ENCODE measurements around the gene CD79B.
A peak's percentile ranks its signal among the peaks of the same experiment; 100 is the strongest.

The CD79B gene

GRCh38 chr17:63946440-63947363 is 14.6 kb upstream of the CD79B start:
- DNase-seq (ENCODE audit: insufficient read length, low spot score) (peak; percentile 92), FAIRE-seq (no peak)
- TF ChIP-seq POLR2A (IDR thresholded peaks at IDR 0.05; ENCODE audit: low read depth, low read length), result no peak

GRCh38 chr17:63945784-63946439 is 13.8 kb upstream of the CD79B start:
- FAIRE-seq, result no peak
- no peak for TF ChIP-seq POLR2A (IDR thresholded peaks at IDR 0.05; ENCODE audit: low read depth, low read length)
- no peak for DNase-seq (ENCODE audit: insufficient read length, low spot score)

GRCh38 chr17:63944736-63945499 is 12.8 kb upstream of the CD79B start:
- FAIRE-seq, result no peak
- no peak for TF ChIP-seq POLR2A (IDR thresholded peaks at IDR 0.05; ENCODE audit: low read depth, low read length)
- DNase-seq (ENCODE audit: insufficient read length, low spot score), result no peak

GRCh38 chr17:63943745-63944144 is 11.6 kb upstream of the CD79B start:
- TF ChIP-seq POLR2A (IDR thresholded peaks at IDR 0.05; ENCODE audit: low read depth, low read length), result no peak
- no peak for FAIRE-seq

GRCh38 chr17:63942309-63942985 is 10.3 kb upstream of the CD79B start:
- no peak for FAIRE-seq
- TF ChIP-seq POLR2A (IDR thresholded peaks at IDR 0.05; ENCODE audit: low read depth, low read length), result no peak
- no peak for DNase-seq (ENCODE audit: insufficient read length, low spot score)

More at GRCh38 chr17:63943745-63944144, 11.6 kb upstream of the CD79B start:
- DNase-seq (ENCODE audit: insufficient read length, low spot score), result no peak

- DNase-seq (ENCODE audit: insufficient read length, low spot score) (no peak), FAIRE-seq (no peak)
- no peak for TF ChIP-seq POLR2A (IDR thresholded peaks at IDR 0.05; ENCODE audit: low read depth, low read length)
These were observed 9.6 kb upstream of the CD79B start for GRCh38 chr17:63941751-63942150.

- no peak for TF ChIP-seq POLR2A (IDR thresholded peaks at IDR 0.05; ENCODE audit: low read depth, low read length)
- no peak for DNase-seq (ENCODE audit: insufficient read length, low spot score)
- FAIRE-seq, result no peak
These were observed 9.0 kb upstream of the CD79B start for GRCh38 chr17:63941162-63941561.

- TF ChIP-seq POLR2A (IDR thresholded peaks at IDR 0.05; ENCODE audit: low read depth, low read length), result no peak
- FAIRE-seq, result no peak
These were observed 8.5 kb upstream of the CD79B start for GRCh38 chr17:63940584-63940983.

GRCh38 chr17:63939884-63940283 is 7.8 kb upstream of the CD79B start:
- no peak for TF ChIP-seq POLR2A (IDR thresholded peaks at IDR 0.05; ENCODE audit: low read depth, low read length)
- DNase-seq (ENCODE audit: insufficient read length, low spot score) (no peak), FAIRE-seq (no peak)

More at GRCh38 chr17:63940584-63940983, 8.5 kb upstream of the CD79B start:
- DNase-seq (ENCODE audit: insufficient read length, low spot score), result no peak

GRCh38 chr17:63939401-63939800 is 7.3 kb upstream of the CD79B start:
- no peak for TF ChIP-seq POLR2A (IDR thresholded peaks at IDR 0.05; ENCODE audit: low read depth, low read length)
- FAIRE-seq (no peak), DNase-seq (ENCODE audit: insufficient read length, low spot score) (no peak)

GRCh38 chr17:63937920-63938319 is 5.8 kb upstream of the CD79B start:
- FAIRE-seq (no peak), DNase-seq (ENCODE audit: insufficient read length, low spot score) (no peak)
- TF ChIP-seq POLR2A (IDR thresholded peaks at IDR 0.05; ENCODE audit: low read depth, low read length), result no peak

- DNase-seq (ENCODE audit: insufficient read length, low spot score) (no peak), FAIRE-seq (no peak)
- no peak for TF ChIP-seq POLR2A (IDR thresholded peaks at IDR 0.05; ENCODE audit: low read depth, low read length)
These were observed 5.2 kb upstream of the CD79B start for GRCh38 chr17:63937319-63937718.

Data from H54 (cell line).